Prostate gland (tissue), 2 donors: ENCODE measurements around the gene VPS54. TPM values are rescaled to one million over a fixed set of nuclear protein-coding genes. Genes with fewer than 3 reads are reported as not detected.

Experiments used
- DNase-seq: peaks from one replicate; pipeline ENCODE4 v3.0.0-alpha.2; 2019; ENCODE audit warnings: low spot score
- H3K27ac ChIP-seq, 2 donors: fragments of 200-600 bp; sonication (generic); 2 replicates each; pipeline ENCODE4 v1.5.1; 2017 to 2019
- H3K27me3 ChIP-seq: fragments of 200-600 bp; sonication (generic); replicated peaks from 2 replicates; pipeline ENCODE4 v1.5.1; 2019; ENCODE audit not compliant: insufficient read depth
- H3K36me3 ChIP-seq, 2 donors: fragments of 200-600 bp; sonication (generic); 1 replicate in 1 of 2; 2 replicates in 1 of 2; pipeline versions ENCODE4 v1.5.1 to v1.8.1; 2017 to 2019
- H3K4me1 ChIP-seq: fragments of 200-600 bp; sonication (generic); replicated peaks from 2 replicates; pipeline ENCODE4 v1.5.1; 2019
- H3K4me3 ChIP-seq, 2 donors: fragments of 200-600 bp; sonication (generic); 2 replicates each; pipeline ENCODE4 v1.5.1; 2017 to 2019
- H3K9me3 ChIP-seq: fragments of 200-600 bp; sonication (generic); 2 replicates; pipeline ENCODE4 v1.5.1; 2017
- POLR2A ChIP-seq: fragments of 450-650 bp; IDR thresholded peaks from one replicate; pipeline ENCODE4 v1.6.1; 2016; ENCODE audit warnings: antibody characterized with exemption, mild to moderate bottlenecking
- POLR2AphosphoS5 ChIP-seq: sonication (generic); formaldehyde crosslinking; IDR thresholded peaks from one replicate; pipeline ENCODE4 v1.6.1; 2017; ENCODE audit warnings: antibody characterized with exemption
- WGBS: methylation state at CpG from one replicate; pipeline ENCODE4 v1.1.5; 2018; 5-methylcytosine and 5-hydroxymethylcytosine counted together
- intact Hi-C: fragments of 100-400 bp; cut with DNase I; formaldehyde crosslinking; loops from one replicate; pipeline ENCODE4 v1.14.2; 2022
- total RNA-seq, 2 donors: library from RNA; depleted of rRNA; stranded (reverse); fragments of >200 nt; gene quantifications; one replicate each; pipeline ENCODE4 v1.1.0, GENCODE V29; 2016
- TF ChIP-seq, protein P1 (sequence below), 4 experiments: fragments of 200-600 bp in 2 of 4; fragments of 450-650 bp in 2 of 4; sonication (generic) in 2 of 4; IDR thresholded peaks; 1 replicate in 3 of 4; 2 replicates in 1 of 4; pipeline ENCODE4 v1.5.1; 2016 to 2019; ENCODE audit warnings: antibody characterized with exemption in 4 of 4, mild to moderate bottlenecking in 2 of 4, moderate library complexity in 2 of 4

VPS54 gene
- total RNA-seq, 2 donors from 2014 or later: 33.5 to 41.1 TPM

DNA sequence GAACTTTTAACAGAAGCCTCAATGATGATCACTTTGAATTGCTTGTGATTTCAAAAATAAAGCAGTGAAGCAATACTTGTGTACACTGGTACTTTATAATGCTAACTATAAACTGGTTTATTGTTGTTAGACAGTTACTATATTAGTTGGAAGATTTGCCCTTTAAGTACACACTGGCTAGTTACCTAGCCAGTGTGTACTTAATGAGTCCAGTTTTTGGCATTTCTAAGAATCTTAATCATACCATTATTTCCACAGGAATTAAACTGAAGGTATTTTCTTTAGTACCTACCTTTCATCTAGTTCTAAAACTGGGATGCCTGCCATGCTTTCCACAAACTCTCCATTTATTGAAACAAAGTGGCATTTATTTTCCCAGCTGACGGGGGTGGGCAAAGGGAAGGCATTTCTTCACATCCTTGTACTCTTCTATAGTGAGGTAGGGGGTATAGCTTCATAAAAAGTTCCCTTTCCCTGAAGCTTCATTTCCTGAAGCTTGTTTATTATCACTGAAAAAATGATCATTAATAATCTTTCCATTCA, 127.7 kb downstream of the VPS54 start:
- intact Hi-C loops: no loop called here
- peak; percentile 14 for TF ChIP-seq POLR2AphosphoS5
- TF ChIP-seq, protein P1, sequence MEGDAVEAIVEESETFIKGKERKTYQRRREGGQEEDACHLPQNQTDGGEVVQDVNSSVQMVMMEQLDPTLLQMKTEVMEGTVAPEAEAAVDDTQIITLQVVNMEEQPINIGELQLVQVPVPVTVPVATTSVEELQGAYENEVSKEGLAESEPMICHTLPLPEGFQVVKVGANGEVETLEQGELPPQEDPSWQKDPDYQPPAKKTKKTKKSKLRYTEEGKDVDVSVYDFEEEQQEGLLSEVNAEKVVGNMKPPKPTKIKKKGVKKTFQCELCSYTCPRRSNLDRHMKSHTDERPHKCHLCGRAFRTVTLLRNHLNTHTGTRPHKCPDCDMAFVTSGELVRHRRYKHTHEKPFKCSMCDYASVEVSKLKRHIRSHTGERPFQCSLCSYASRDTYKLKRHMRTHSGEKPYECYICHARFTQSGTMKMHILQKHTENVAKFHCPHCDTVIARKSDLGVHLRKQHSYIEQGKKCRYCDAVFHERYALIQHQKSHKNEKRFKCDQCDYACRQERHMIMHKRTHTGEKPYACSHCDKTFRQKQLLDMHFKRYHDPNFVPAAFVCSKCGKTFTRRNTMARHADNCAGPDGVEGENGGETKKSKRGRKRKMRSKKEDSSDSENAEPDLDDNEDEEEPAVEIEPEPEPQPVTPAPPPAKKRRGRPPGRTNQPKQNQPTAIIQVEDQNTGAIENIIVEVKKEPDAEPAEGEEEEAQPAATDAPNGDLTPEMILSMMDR (IDR thresholded peaks at IDR 0.05): no peak
- no peak overlapping the region for H3K4me3 ChIP-seq
- no peaks in the 10 kb centered on the region for H3K27me3 ChIP-seq
- WGBS: 44% methylated on average over 1 of the region's 1 CpG
- H3K27ac ChIP-seq: no peak overlapping the region
- no peaks in the 10 kb centered on the region for H3K36me3 ChIP-seq
- DNase-seq: no peak
- no peaks in the 10 kb centered on the region for H3K9me3 ChIP-seq
- H3K4me1 ChIP-seq: no peaks in the 10 kb centered on the region

DNA sequence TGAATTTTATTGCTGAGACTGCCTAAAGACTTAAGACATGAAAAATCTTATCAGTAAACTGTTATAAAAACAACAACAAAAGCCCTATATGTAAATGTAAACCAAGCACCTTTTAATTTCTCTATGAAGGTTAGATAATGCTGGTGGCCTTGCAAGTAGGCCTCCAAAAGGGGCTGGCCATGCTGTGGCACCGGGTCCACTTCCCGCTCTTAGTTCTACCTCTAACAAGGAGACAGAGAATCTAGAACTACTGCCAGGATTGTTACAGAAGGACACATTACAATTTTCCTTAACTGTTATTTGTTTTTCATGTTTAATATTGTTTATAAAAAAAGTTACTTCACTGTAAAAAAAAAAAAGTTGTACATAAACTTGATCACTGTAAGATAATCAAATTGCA, 128.6 kb downstream of the VPS54 start:
- no peaks in the 10 kb centered on the region for H3K27me3 ChIP-seq
- H3K27ac ChIP-seq: no peak overlapping the region
- 63% methylated on average over 2 of the region's 2 CpGs for WGBS
- H3K4me3 ChIP-seq: no peak overlapping the region
- H3K4me1 ChIP-seq: no peaks in the 10 kb centered on the region
- no peak for DNase-seq
- intact Hi-C loops: no loop called here
- TF ChIP-seq, protein P1 (IDR thresholded peaks at IDR 0.05): no peak
- TF ChIP-seq POLR2AphosphoS5 (no peak), POLR2A (no peak)
- no peaks in the 10 kb centered on the region for H3K9me3 ChIP-seq
- no peaks in the 10 kb centered on the region for H3K36me3 ChIP-seq

DNA sequence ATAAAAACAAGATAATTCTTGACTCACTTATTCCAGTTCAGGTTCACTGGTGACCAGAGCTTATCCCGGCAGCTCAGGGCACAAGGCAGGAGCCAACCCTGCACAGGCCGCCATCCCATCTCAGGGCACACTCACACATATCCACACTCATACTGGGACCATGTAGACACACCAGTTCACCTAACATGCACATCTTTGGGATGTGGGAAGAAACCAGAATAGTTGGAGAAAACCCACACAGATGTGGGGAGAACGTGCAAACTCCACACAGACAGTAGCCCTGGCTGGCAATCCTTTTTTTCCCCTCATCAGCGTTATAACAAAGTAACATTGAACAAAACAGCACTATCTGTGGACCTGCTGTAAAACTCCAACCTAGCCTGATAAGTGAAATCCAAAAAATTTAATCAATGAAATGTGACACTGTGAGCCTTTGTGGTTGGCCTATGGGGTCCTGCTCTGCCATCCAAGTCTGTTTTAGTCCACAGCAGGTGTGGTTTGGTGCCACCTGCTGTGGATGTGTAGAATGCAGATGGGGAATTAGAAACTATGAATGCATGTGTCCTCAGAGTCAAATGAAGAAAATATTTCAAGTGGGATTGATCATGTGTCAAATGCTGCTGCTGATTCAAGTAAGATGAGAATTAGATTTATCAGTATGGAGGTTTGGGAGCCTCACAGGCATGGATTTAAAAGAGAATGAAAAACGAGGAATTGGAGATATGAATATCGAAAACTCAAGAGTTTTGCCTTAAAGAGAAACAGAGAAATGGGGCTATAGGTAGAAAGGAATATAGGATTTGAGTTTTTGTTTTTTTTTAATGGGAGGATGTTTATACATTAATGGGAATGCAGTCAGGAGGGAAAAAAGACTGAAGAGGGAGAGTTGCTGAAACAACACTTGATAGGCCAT, 130.5 kb downstream of the VPS54 start:
- intact Hi-C loops: no loop called here
- TF ChIP-seq POLR2AphosphoS5: peak; percentile 17
- no peak for TF ChIP-seq POLR2A
- TF ChIP-seq, protein P1 (IDR thresholded peaks at IDR 0.05): peak in 3 of 4 experiments; percentile 55 to 76 (median 74)
- WGBS: 87% methylated on average over 6 of the region's 6 CpGs
- Histone ChIP-seq H3K4me1 (no peaks in the 10 kb centered on the region), H3K9me3 (no peaks in the 10 kb centered on the region), H3K4me3 (no peak overlapping the region), H3K27me3 (no peaks in the 10 kb centered on the region), H3K36me3 (no peaks in the 10 kb centered on the region), H3K27ac (no peak overlapping the region)
- peak; percentile 31 for DNase-seq

DNA sequence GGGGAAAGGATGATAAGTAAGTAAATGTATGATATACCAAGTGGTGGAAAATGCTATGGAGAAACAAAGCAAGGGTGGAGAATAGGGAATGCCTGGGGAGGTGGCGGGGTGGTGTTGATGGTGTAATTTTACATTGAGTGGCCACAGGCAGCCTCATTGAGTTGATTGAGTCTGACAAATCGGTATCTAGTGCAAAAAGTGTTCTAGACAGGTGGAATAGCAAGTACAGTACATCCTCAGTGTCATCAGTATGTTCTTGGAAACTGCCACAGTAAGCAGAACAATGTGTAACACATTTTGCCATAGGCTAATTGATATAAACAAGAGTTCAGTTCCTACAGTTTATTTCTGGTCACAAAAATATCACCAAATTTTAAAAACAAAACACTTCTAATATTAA, 131.2 kb downstream of the VPS54 start:
- TF ChIP-seq, protein P1 (IDR thresholded peaks at IDR 0.05): no peak
- no peak for TF ChIP-seq POLR2AphosphoS5
- no peak for TF ChIP-seq POLR2A
- H3K4me3 ChIP-seq: no peak overlapping the region
- H3K27me3 ChIP-seq: no peaks in the 10 kb centered on the region
- intact Hi-C loops: no loop called here
- no peaks in the 10 kb centered on the region for H3K4me1 ChIP-seq
- H3K36me3 ChIP-seq: no peaks in the 10 kb centered on the region
- H3K9me3 ChIP-seq: no peaks in the 10 kb centered on the region
- no peak for DNase-seq
- 88% methylated on average over 2 of the region's 2 CpGs for WGBS
- H3K27ac ChIP-seq: no peak overlapping the region
